Stimulated activated naive B cell treated with anti-CD40 and anti-IgM and Interleukin-4, amounts not matched to agents 10 μg/mL and 1 μg/mL and 100 μg/mL, for 72 hours (primary cell): ENCODE results near the gene CLEC19A.
"Not testable (repeated sequence)": the region's sequence is repeated elsewhere in the genome, so short reads cannot be mapped to it uniquely, and the experiment has no call there.

Experiments
- ATAC-seq, 2 donors: fragments of 150-1000 bp; cut with Tn5 transposase; replicated peaks; 2 replicates each; pipeline ENCODE4 v1.10.0; 2021; ENCODE audit warnings: moderate library complexity in 1 of 2
- DNase-seq: peaks from one replicate; pipeline ENCODE4 v3.0.0; 2021
- H3K27ac Mint-ChIP-seq: one replicate; pipeline ENCODE4 v1.8.0; 2022; ENCODE audit warnings: mild to moderate bottlenecking, mixed read lengths
- H3K27me3 Mint-ChIP-seq, 2 donors: one replicate each; pipeline ENCODE4 v1.8.0; 2022; ENCODE audit warnings: mixed read lengths in 2 of 2
- H3K36me3 Mint-ChIP-seq, 2 donors: one replicate each; pipeline ENCODE4 v1.8.0; 2022; ENCODE audit warnings: mixed read lengths in 2 of 2, mild to moderate bottlenecking in 1 of 2
- H3K4me1 Mint-ChIP-seq, 2 donors: one replicate each; pipeline ENCODE4 v1.8.0; 2022; ENCODE audit warnings: mixed read lengths in 2 of 2, mild to moderate bottlenecking in 1 of 2
- H3K4me3 Mint-ChIP-seq, 2 donors: one replicate each; pipeline ENCODE4 v1.8.0; 2022; ENCODE audit warnings: mild to moderate bottlenecking in 2 of 2, mixed read lengths in 2 of 2, moderate library complexity in 1 of 2
- H3K9me3 Mint-ChIP-seq, 2 donors: one replicate each; pipeline ENCODE4 v1.8.0; 2022; ENCODE audit warnings: mixed read lengths in 2 of 2, mild to moderate bottlenecking in 1 of 2

CLEC19A gene

DNA sequence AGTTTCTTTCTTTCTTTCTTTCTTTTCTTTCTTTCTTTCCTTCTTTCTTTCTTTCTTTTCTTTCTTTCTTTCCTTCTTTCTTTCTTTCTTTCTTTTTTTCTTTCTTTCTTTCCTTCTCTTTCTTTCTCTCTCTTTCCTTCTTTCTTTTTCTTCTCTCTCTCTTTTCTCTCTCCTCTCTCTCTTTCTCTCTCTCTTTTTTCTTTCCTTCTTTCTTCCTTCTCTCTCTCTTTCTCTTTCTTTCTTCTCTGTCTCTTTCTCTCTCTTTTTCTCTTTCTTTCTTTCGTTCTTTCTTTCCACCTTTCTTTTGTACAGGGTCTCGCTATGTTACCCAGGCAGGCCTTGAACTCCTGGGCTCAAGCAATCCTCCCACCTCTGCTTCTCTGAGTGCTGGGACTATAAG lies 35.7 kb downstream of the CLEC19A start:
- ATAC-seq, H3K4me3 Mint-ChIP-seq, DNase-seq, H3K36me3 Mint-ChIP-seq, H3K27ac Mint-ChIP-seq, H3K4me1 Mint-ChIP-seq, H3K27me3 Mint-ChIP-seq, H3K9me3 Mint-ChIP-seq: not testable (repeated sequence)

DNA sequence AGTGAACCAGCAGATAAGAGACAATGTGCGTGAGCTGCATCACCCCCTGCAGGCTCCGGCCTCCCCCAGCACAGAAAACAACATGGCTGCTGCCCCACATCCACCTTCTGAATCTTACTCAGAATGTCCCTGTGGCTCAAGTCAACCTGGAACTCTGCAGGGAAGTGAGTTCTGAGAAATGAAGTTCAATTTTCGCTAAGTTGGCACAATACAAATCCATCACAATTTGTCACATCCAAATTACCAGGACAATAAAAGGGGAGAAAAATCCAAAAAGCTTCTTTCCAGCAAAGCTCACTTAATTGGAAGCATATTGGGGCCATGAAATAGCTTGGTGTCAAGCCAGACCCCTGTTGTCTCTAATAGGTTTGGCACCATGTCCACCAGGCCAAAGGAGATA lies 38.1 kb downstream of the CLEC19A start:
- ATAC-seq (no peak), DNase-seq (no peak)
- Mint-ChIP-seq H3K9me3 (peaks cover 0 to 8% of the 10 kb centered on the region in 2 donors), H3K4me1 (peaks cover 0 to 3% of the 10 kb centered on the region in 2 donors), H3K36me3 (peaks cover 0 to 1% of the 10 kb centered on the region in 2 donors), H3K27ac (no peak overlapping the region), H3K4me3 (no peak overlapping the region), H3K27me3 (peaks cover 7 to 16% of the 10 kb centered on the region in 2 donors)

DNA sequence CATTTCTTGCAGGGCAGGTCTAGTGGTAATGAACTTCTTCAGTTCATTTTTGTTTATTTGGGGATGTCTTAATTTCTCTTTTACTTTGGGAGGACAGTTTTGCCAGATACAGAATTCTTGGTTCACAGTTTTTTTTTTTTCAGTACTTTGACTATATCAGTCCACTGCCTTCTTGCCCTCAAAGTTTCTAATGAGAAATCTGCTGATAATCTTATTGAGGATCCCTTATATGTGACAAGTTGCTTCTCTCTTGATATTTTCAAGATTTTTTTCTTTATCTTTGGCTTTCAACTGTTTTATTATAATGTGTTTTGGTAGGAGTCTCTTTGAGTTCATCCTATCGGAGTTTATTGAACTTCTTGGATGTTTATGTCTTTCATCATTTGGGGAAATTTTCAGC lies 42.8 kb downstream of the CLEC19A start:
- Mint-ChIP-seq H3K4me1 (no peaks in the 10 kb centered on the region), H3K27me3 (peaks cover 7 to 11% of the 10 kb centered on the region in 2 donors), H3K27ac (no peak overlapping the region), H3K4me3 (no peak overlapping the region), H3K9me3 (peaks cover 4 to 8% of the 10 kb centered on the region in 2 donors), H3K36me3 (peaks cover 0 to 1% of the 10 kb centered on the region in 2 donors)
- DNase-seq (no peak), ATAC-seq (no peak)

DNA sequence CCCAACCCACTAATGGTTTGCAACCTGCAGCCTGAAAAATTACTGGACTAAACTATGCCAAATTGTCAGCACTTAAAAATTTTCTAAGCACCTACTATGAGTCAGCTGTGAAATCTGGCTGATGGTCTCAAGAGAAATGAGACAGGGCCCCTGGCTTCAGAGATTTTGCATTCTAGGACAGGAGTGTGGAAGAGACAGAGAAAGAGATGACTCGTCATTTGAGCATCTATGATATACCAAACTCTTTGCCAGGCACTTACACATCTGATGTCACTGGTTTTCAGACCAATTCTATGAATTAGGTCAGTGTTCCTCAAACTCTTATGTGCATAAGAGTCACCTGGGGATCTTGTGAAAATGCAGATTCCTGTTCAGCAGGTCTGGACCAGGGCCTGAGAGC lies 44.4 kb downstream of the CLEC19A start:
- Mint-ChIP-seq H3K4me3 (no peak overlapping the region), H3K27ac (no peak overlapping the region), H3K27me3 (peaks cover 7 to 11% of the 10 kb centered on the region in 2 donors), H3K36me3 (no peaks in the 10 kb centered on the region), H3K4me1 (no peaks in the 10 kb centered on the region), H3K9me3 (peaks cover 4 to 8% of the 10 kb centered on the region in 2 donors)
- DNase-seq (no peak), ATAC-seq (no peak)

GRCh38 chr16:19330841-19331397 lies 45.4 kb downstream of the CLEC19A start:
- Mint-ChIP-seq H3K36me3 (no peaks in the 10 kb centered on the region), H3K27me3 (peaks cover 7 to 11% of the 10 kb centered on the region in 2 donors), H3K4me3 (no peak overlapping the region), H3K4me1 (no peaks in the 10 kb centered on the region), H3K27ac (no peak overlapping the region), H3K9me3 (peaks cover 4 to 8% of the 10 kb centered on the region in 2 donors)
- ATAC-seq (no peak), DNase-seq (no peak)

DNA sequence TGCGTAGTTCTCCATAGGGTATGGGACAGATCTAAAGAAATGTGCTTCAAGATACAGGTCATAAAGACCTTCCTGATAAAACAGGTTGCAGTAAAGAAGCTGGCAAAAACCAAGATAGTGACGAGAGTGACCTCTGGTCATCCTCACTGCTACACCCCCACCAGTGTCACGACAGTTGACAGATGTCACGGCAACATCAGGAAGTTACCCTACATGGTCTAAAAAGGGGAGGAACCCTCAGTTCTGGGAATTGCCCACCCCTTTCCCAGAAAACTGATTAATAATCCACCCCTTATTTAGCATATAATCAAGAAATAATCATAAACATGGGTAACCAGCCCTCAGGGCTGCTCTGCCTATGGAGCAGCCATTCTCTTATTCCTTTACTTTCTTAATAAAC lies 46.3 kb downstream of the CLEC19A start:
- Mint-ChIP-seq H3K27me3 (peaks cover 0 to 5% of the 10 kb centered on the region in 2 donors), H3K27ac (no peak overlapping the region), H3K4me3 (no peak overlapping the region)

GRCh38 chr16:19338335-19338734 lies 52.8 kb downstream of the CLEC19A start:
- H3K9me3 Mint-ChIP-seq, result peaks cover 5 to 10% of the 10 kb centered on the region in 2 donors
- DNase-seq (no peak), ATAC-seq (peak in 1 of 2 donors; percentile 33)
- no peak overlapping the region for H3K4me3 Mint-ChIP-seq
- peaks cover 2 to 4% of the 10 kb centered on the region in 2 donors for H3K4me1 Mint-ChIP-seq
- H3K36me3 Mint-ChIP-seq, result peaks cover 0 to 3% of the 10 kb centered on the region in 2 donors
- peaks cover 13 to 16% of the 10 kb centered on the region in 2 donors for H3K27me3 Mint-ChIP-seq
- H3K27ac Mint-ChIP-seq, result no peak overlapping the region

More for the DNA sequence above, 46.3 kb downstream of the CLEC19A start:
- Mint-ChIP-seq H3K36me3 (no peaks in the 10 kb centered on the region), H3K4me1 (no peaks in the 10 kb centered on the region), H3K9me3 (peaks cover 4 to 8% of the 10 kb centered on the region in 2 donors)
- DNase-seq, result no peak
- ATAC-seq, result no peak

DNA sequence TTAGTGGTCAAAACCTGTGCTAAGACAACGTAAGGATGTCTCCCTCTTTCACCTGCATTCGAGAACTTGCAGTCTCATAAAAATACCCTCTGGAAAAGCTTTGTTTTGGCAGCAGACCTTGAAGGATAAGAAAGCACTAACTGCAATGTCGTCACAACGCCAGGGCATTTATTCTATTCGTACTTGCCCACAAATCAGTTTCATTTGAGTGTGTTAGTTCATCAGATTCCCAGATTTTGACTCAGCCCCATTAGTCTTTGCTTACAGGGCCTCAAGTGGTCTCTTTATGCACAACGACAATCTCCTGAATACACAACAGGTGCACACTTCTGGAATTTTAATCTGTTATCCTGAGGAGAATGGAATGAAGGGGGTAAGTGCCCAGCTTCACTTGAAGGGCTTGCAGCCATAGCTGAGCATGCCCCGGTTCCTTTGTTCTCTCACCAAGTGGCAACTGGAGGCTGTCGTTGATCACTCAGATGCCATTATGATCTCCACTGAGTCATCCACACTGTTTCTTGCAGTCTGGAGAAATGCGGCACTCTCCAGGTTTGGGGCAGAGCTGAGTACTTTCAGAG lies 58.8 kb downstream of the CLEC19A start:
- ATAC-seq (no peak), DNase-seq (no peak)
- H3K4me3 Mint-ChIP-seq, result no peak overlapping the region
- H3K4me1 Mint-ChIP-seq, result peaks cover 4 to 22% of the 10 kb centered on the region in 2 donors
- H3K9me3 Mint-ChIP-seq, result peaks cover 5 to 11% of the 10 kb centered on the region in 2 donors
- H3K36me3 Mint-ChIP-seq, result peaks cover 0 to 3% of the 10 kb centered on the region in 2 donors
- H3K27ac Mint-ChIP-seq, result no peak overlapping the region
- H3K27me3 Mint-ChIP-seq, result peaks cover 25 to 32% of the 10 kb centered on the region in 2 donors

GRCh38 chr16:19344980-19345379 lies 59.4 kb downstream of the CLEC19A start:
- Mint-ChIP-seq H3K4me3 (no peak overlapping the region), H3K27me3 (peaks cover 24 to 30% of the 10 kb centered on the region in 2 donors), H3K4me1 (peaks cover 4 to 22% of the 10 kb centered on the region in 2 donors), H3K36me3 (peaks cover 0 to 3% of the 10 kb centered on the region in 2 donors), H3K27ac (no peak overlapping the region), H3K9me3 (peaks cover 5 to 11% of the 10 kb centered on the region in 2 donors)
- DNase-seq, result no peak
- ATAC-seq, result no peak

- peaks cover 4 to 22% of the 10 kb centered on the region in 2 donors for H3K4me1 Mint-ChIP-seq
- H3K9me3 Mint-ChIP-seq, result peaks cover 5 to 11% of the 10 kb centered on the region in 2 donors
- DNase-seq, result no peak
- no peak overlapping the region for H3K27ac Mint-ChIP-seq
- ATAC-seq, result peak; percentile 59 to 65
- no peak overlapping the region for H3K4me3 Mint-ChIP-seq
- H3K27me3 Mint-ChIP-seq, result peaks cover 23% of the 10 kb centered on the region in 2 donors
- H3K36me3 Mint-ChIP-seq, result peaks cover 0 to 3% of the 10 kb centered on the region in 2 donors
These were observed 60.9 kb downstream of the CLEC19A start for GRCh38 chr16:19346335-19346922.

DNA sequence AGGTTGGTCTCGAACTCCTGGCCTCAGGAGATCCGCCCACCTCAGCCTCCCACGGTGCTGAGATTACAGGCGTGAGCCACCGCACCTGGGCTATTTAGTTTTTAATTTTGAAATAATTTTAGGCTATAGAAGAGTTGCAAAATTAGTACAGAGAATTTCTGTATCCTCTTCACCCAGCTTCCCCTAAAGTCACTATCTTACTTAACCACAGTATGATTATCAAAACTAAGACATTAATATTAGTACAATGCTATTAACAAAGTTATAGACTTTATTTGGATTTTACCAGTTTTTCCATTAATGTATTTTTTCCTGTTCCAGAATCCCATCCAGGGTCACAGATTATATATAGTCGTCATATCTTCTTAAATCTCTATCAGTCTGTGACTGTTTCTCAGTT lies 62.6 kb downstream of the CLEC19A start:
- peaks cover 15 to 19% of the 10 kb centered on the region in 2 donors for H3K27me3 Mint-ChIP-seq
- DNase-seq (no peak), ATAC-seq (no peak)
- no peaks in the 10 kb centered on the region for H3K36me3 Mint-ChIP-seq
- peaks cover 2 to 4% of the 10 kb centered on the region in 2 donors for H3K9me3 Mint-ChIP-seq
- H3K27ac Mint-ChIP-seq, result no peak overlapping the region
- peaks cover 2 to 22% of the 10 kb centered on the region in 2 donors for H3K4me1 Mint-ChIP-seq
- H3K4me3 Mint-ChIP-seq, result no peak overlapping the region

GRCh38 chr16:19348578-19349315 lies 63.2 kb downstream of the CLEC19A start:
- H3K36me3 Mint-ChIP-seq, result no peaks in the 10 kb centered on the region
- H3K9me3 Mint-ChIP-seq, result no peaks in the 10 kb centered on the region
- ATAC-seq (no peak), DNase-seq (no peak)
- no peak overlapping the region for H3K4me3 Mint-ChIP-seq
- peaks cover 2 to 22% of the 10 kb centered on the region in 2 donors for H3K4me1 Mint-ChIP-seq
- peaks cover 13 to 19% of the 10 kb centered on the region in 2 donors for H3K27me3 Mint-ChIP-seq
- no peak overlapping the region for H3K27ac Mint-ChIP-seq

DNA sequence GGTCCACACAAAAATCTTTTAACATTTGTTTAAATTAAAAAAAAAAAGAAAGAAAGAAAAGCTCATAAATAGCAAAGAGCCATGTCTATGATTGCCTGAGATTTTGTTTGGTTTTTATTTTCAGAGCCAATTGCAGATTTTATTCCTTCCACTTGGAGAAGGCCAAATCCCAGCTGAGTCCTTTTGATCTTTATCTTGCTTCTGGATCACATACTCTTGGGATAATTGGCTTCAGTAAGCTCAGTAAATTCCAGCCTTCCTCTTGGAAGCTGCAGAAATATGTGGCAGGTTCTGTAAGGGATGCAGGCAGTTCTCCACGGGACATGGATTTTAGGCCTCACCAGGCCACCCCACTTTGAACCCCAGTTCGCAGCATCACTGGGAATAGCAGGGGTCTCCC lies 68.8 kb downstream of the CLEC19A start:
- no peak overlapping the region for H3K4me3 Mint-ChIP-seq
- peaks cover 0 to 5% of the 10 kb centered on the region in 2 donors for H3K27me3 Mint-ChIP-seq
- H3K9me3 Mint-ChIP-seq, result no peaks in the 10 kb centered on the region
- DNase-seq, result no peak
- ATAC-seq, result no peak
- no peaks in the 10 kb centered on the region for H3K36me3 Mint-ChIP-seq
- no peak overlapping the region for H3K27ac Mint-ChIP-seq
- H3K4me1 Mint-ChIP-seq, result peaks cover 7 to 15% of the 10 kb centered on the region in 2 donors
